GM12864 (cell line): ENCODE measurements around the gene PDE7B.

Experiments
- DNase-seq: peaks from one replicate; pipeline ENCODE4 v3.0.0-alpha.2; 2011; ENCODE audit warnings: low read depth
- H3K4me3 ChIP-seq: 2 replicates; pipeline ENCODE4 v1.5.1; 2011; ENCODE audit warnings: mild to moderate bottlenecking, low read depth, low read length, control low read depth
- TF ChIP-seq, protein P1 (sequence below): IDR thresholded peaks from 2 replicates; pipeline ENCODE4 v1.5.1; 2011; ENCODE audit warnings: low read depth, mild to moderate bottlenecking, moderate library complexity, low read length, control low read depth, inconsistent platforms; ENCODE audit errors: missing control alignments

The PDE7B gene

DNA sequence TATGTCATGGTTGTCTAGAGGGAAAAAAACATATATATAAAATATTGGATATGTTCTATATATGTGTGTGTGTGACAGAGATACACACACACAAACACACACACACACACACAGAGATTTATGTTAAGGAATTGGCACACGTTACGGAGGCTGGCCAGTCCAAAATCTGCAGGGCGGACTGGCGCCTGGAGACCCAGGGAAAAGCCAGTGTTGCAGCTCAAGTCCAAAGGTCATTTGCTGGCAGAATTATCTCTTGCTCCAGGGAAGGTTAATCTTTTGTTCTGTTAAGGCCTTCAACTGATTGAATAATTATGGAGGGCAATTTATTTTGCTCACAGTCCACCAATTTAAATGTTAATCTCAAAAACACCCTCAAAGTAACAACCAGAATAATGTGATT lies 37.5 kb upstream of the PDE7B start:
- H3K4me3 ChIP-seq: no peak overlapping the region
- DNase-seq: no peak
- TF ChIP-seq, protein P1, sequence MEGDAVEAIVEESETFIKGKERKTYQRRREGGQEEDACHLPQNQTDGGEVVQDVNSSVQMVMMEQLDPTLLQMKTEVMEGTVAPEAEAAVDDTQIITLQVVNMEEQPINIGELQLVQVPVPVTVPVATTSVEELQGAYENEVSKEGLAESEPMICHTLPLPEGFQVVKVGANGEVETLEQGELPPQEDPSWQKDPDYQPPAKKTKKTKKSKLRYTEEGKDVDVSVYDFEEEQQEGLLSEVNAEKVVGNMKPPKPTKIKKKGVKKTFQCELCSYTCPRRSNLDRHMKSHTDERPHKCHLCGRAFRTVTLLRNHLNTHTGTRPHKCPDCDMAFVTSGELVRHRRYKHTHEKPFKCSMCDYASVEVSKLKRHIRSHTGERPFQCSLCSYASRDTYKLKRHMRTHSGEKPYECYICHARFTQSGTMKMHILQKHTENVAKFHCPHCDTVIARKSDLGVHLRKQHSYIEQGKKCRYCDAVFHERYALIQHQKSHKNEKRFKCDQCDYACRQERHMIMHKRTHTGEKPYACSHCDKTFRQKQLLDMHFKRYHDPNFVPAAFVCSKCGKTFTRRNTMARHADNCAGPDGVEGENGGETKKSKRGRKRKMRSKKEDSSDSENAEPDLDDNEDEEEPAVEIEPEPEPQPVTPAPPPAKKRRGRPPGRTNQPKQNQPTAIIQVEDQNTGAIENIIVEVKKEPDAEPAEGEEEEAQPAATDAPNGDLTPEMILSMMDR: no peak

DNA sequence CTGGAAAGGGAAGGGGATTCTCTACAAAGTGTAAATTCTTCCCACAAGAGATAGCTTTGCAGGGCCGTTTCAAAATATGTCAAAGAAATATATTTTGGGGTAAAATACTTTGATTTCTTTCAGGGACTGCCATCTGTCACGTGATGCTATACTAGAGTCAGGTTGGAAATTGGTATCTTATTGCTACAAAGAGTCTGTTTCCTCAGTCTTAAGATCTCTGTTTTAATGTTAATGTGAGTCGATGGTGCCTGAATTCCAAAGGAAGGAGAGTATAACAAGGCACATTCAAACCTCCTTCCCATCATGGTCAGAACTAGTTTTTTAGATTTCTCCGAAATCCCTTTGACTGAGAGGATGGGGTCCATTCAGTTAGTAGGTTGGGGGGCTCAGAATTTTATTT lies 36.3 kb upstream of the PDE7B start:
- DNase-seq: no peak
- TF ChIP-seq, protein P1: no peak
- no peak overlapping the region for H3K4me3 ChIP-seq

DNA sequence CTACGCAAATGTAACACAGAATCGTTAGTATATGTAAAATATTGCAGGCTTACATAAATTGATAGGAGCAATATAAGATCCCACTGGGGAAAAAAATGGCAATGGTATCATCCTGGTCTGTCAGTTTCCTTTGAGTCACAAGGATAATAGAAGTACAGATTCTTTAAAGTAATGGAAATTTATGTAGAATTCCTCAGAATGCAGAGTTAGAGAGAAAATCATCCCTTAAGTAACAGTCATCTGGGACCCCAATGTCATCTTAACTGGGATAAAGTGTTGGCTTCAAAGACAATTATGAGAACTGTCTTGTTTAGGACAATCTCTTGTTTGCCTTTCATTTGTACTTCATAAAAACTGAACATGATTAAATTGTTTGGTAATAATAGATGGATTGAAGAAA lies 34.5 kb upstream of the PDE7B start:
- TF ChIP-seq, protein P1: no peak
- H3K4me3 ChIP-seq: no peak overlapping the region
- DNase-seq: no peak

DNA sequence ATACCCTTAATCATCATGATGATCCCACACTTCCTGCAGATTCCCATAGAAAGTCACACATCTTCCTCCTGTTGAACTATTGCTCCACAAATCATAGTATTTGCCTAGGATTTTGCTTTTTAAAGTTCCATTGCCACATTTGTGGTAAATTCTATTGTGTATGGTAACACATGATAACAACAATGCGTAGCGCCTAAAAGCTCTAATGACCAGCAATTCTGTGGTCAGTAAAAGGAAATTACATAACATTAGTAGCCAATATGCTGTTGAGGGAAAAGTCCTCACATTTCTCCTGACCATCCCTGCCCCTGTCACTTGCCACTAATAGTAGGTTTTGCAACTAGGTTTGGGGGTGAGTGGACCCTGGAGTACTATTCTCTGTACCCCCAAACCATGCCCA lies 31.8 kb upstream of the PDE7B start:
- TF ChIP-seq, protein P1: no peak
- no peak for DNase-seq
- no peak overlapping the region for H3K4me3 ChIP-seq

DNA sequence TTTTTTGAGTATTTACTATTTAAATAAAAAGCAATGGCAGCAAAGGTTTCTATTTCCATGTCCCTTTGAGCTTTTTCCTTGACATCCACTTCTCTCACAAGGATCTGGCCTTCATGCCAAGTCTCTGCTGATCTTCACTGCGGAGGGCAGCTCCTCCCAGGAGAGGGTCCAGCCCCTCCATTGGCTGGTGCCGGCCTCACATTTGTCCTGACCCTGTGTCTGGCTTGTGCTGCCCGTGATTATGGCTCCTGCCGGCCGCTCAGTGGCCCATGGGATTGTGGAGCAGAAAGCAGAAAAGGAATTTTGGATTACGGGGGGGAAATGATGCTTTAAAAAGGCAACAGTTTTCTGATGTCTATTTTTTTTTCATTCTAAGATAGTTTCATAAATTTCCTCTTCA lies 31.2 kb upstream of the PDE7B start:
- no peak for DNase-seq
- no peak overlapping the region for H3K4me3 ChIP-seq
- TF ChIP-seq, protein P1: no peak

DNA sequence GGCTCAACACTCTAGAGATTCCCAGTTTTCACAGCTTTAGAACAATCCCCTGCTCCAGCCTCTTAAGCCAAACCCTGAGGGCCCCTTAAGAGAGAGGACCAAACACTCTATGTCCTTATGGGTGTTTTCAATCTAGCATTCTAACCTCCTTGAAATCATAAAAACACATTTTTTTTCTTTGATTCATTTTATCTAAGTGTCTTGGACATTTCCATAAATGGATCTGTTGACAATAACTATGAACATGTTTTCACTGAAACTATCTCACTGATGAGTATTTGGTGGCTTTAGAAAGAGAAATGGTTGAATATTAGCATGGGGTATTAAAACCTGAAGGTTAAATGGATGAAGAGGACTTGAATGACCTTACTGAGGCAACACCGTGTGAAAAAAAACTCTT lies 27.6 kb upstream of the PDE7B start:
- TF ChIP-seq, protein P1: no peak
- DNase-seq: no peak
- H3K4me3 ChIP-seq: no peak overlapping the region

DNA sequence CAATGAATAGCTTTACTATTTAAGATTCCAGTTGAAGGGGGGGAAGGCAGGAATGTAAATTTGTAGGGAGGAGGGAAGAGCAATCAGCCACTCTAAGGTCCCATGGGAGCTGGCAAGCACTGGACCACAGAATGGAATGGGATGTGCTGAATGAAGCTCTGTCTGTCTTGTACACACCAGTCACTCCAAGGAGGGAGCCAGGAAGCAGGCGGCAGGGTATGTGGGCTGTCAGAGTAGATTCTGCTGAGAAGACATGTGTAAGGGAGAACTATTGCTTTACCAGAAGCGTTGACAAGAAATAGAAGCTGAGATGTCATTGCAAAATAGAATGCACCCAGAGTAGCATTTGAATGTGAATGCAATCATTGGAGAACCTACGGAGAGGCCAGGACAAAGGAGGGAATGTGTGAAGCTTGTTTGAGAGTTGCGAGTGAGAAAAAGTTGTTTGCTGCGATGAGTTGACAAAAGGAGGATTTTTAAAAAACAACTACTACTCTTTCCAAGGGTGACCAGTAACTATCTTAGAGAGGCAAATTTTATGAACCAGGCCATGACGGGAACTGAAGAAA lies 25.2 kb upstream of the PDE7B start:
- no peak for DNase-seq
- H3K4me3 ChIP-seq: no peak overlapping the region
- TF ChIP-seq, protein P1: no peak
